Limb (tissue), 2 donors: ENCODE data around the gene TAS2R10.

ENCODE experiments used
- DNase-seq, 2 donors: peaks; one replicate each; pipeline ENCODE4 v3.0.0-alpha.2; 2016; ENCODE audit errors: extremely low spot score in 2 of 2

Gene TAS2R10

DNA sequence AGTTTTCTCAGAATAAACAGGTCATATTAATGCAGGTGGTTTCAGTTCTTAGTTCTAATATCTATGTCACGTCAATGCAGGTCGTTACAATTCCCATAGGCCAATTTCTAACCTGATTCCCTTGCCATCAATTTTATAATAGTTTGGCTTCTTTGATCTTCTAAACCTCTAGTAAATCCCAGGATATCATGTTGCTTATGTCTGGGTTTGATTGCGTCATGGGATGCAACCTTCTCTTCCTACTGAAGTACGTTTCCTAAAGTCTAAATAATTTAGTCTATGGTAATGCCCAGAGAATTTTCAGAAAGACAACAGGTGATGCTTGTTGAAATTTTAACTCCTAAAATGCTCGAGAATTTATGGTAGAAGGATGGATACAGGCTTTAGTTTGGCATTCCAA, 42.9 kb downstream of the TAS2R10 start:
- no peak for DNase-seq

DNA sequence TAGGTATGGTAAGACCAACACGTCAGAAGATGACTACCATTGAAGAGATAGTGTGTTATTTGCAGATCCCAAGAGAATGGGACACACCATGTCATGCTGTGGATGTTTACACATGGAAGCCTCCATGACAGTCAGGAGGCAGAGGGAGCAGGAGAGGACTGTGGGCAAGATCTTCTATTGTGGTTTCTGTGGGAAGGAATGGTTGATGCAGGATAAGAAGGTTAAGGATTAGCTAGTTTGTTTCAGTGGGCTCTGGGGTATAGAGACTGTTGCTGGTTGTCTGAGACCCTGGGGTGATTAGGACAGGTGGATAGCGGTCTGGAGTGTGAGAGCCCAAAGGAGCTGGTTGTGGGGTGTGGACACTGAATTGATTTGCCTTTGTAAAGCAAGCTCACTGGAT, 47.1 kb downstream of the TAS2R10 start:
- no peak for DNase-seq
